22Rv1 (cell line): ENCODE measurements around the gene DNAJA1.

Source experiments
- ZFX ChIP-seq: fragments of 450-650 bp; IDR thresholded peaks from 2 replicates; pipeline ENCODE4 v1.6.1; 2017; ENCODE audit warnings: antibody characterized with exemption, borderline replicate concordance
- TF ChIP-seq, protein P1 (sequence below): fragments of 450-650 bp; IDR thresholded peaks from 2 replicates; pipeline ENCODE4 v1.5.1; 2017; ENCODE audit warnings: mild to moderate bottlenecking

DNA sequence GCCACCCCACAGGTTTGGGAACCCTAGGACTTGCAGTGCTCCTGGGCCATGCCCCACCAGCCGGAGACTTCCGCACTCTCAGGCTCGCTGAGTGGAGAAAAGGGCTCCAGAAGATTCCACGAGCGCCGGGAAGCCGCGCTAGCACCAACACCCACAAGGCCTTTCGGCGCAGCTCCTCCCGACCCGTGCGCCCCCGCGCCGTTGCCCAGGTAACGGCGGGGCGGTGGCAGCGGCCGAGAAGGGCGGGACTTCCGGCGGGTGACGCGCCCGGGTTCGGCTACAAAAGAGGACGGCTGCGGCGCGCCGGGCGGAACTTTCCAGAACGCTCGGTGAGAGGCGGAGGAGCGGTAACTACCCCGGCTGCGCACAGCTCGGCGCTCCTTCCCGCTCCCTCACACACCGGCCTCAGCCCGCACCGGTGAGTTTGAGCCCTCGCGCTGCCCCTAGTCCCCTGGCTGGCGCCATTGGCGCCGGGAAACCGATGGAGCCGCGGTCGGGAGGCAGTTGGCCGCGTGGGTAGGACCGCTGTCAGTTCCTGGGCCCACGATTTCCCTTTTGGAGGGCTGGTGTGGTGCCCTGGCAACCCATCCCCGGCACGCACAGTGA, at the start of gene DNAJA1:
- TF ChIP-seq, protein P1, sequence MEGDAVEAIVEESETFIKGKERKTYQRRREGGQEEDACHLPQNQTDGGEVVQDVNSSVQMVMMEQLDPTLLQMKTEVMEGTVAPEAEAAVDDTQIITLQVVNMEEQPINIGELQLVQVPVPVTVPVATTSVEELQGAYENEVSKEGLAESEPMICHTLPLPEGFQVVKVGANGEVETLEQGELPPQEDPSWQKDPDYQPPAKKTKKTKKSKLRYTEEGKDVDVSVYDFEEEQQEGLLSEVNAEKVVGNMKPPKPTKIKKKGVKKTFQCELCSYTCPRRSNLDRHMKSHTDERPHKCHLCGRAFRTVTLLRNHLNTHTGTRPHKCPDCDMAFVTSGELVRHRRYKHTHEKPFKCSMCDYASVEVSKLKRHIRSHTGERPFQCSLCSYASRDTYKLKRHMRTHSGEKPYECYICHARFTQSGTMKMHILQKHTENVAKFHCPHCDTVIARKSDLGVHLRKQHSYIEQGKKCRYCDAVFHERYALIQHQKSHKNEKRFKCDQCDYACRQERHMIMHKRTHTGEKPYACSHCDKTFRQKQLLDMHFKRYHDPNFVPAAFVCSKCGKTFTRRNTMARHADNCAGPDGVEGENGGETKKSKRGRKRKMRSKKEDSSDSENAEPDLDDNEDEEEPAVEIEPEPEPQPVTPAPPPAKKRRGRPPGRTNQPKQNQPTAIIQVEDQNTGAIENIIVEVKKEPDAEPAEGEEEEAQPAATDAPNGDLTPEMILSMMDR, result no peak
- no peak for TF ChIP-seq ZFX
